ENCODE results near the gene AMN.
"Not testable (repeated sequence)": the region's sequence is repeated elsewhere in the genome, so short reads cannot be mapped to it uniquely, and the experiment has no call there.

AMN gene

DNA sequence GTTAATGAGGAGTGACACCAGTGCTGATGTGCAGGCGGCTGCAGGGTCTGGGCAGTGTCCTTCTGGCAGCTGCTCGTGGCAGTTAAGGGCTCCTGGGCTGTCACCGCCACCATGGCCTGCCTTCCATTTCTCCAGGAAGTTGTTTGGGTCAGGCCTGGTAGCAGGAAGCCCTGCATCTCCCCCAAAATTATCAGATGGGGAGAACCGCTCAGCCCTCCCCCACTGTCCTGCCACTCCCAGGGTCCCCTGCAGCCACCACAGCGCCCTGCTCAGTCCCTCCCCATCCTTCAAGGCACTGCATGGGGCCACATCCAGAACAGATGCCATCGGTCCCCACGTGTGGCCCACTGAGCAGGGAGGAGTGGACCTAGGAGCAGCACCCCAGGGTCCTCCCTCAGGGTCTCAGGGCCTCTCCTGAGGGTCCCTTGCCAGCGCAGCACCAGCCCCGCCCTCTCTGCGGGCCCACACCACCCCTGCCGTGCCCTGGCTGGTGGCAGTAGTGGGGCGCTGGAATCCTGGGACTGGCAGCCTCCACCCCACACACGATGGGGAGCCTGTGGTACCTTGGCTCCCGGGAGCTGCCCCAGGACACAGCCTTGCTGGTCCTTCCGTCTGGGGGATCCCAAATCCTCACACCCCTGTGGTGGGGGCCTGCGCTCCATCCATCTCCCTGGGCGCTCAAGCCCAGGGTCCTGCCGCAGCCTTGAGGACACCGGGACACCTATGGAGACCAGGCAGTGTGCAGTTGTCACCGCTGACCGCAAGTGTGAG, 10.3 kb upstream of the AMN start:
- DNase-seq (ENCODE audit: low read depth in 2 of 2), result no peak

DNA sequence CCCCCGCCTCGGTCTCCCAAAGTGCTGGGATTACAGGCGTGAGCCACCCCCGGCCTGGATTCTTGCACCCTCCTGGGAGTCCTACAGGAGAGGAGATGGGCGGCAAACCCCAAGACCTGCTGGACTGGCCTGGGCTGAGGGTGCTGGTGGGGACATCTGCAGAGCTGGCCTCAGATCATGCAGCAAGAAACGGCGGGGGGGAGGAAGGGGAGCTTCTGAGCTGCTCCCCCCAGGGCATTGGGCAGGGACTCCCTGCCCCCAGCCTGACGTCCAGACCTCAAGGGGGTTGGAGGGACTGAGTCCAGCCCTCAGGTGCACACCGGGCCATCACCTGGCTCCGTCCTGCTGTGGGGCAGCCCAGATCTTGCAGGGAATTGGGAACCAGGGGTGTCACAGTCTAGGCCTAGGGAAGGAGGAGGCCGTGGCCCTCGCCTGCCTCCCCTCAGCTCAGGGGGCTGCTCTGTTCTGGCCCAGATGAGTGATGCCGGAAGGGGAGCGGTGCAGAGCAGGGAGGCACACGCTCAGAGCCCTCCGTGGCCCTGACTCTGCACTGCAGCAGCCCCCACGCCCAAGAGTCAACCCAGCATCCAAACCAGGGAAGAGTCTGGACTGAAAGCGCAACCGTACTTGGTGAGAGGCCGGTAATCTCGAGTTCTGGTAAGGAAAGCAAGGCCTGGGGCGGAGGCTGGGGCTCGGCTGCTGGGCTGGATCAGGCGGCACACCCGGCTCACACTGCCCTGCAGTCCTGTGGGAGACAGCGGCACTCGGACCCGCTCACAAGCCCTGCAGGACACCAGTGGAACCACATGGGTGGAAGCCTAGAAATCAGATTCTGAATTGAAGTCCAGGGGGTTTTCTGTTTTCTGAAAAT, 8.9 kb upstream of the AMN start:
- no peak for DNase-seq (ENCODE audit: low read depth in 2 of 2)

DNA sequence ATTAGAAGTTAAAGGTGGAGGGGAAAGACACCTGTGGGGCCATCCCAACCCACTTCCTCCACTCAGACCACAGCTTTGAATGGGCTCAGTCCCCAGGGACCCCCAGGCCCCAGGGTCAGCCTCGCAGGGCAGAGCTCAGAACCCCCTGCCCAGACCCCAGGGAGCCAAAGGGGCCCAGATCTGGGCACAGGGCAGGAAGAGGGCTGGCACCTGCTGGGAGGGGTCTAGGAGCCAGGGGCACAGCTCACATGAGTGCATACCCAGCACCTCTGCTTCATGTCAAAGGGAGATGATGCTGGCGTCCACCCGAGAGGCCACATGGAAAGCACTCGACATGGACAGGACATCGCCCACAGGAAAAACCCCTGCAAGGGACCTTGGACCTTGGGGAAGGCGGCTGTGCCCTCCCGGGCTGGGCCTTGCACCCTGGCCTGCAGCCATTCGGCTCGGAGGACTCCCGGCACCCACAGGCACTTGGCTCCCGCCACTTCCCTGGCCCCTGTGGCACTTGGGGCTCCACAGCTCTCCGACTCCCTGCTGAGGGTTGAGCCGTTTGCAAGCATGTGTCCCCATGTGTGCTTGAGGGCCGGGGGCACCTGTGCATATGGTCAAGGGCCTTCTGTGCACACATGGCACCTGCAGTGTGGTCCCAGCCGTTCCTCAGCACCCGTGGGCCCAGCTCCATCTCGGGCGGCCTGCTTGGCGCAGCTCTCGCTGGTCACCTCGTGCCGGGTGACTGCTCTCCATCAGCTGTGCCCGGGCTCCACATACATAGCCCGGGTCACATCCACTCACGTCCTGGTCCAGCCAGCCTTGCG, 7.8 kb upstream of the AMN start:
- DNase-seq (ENCODE audit: low read depth in 2 of 2), result no peak

DNA sequence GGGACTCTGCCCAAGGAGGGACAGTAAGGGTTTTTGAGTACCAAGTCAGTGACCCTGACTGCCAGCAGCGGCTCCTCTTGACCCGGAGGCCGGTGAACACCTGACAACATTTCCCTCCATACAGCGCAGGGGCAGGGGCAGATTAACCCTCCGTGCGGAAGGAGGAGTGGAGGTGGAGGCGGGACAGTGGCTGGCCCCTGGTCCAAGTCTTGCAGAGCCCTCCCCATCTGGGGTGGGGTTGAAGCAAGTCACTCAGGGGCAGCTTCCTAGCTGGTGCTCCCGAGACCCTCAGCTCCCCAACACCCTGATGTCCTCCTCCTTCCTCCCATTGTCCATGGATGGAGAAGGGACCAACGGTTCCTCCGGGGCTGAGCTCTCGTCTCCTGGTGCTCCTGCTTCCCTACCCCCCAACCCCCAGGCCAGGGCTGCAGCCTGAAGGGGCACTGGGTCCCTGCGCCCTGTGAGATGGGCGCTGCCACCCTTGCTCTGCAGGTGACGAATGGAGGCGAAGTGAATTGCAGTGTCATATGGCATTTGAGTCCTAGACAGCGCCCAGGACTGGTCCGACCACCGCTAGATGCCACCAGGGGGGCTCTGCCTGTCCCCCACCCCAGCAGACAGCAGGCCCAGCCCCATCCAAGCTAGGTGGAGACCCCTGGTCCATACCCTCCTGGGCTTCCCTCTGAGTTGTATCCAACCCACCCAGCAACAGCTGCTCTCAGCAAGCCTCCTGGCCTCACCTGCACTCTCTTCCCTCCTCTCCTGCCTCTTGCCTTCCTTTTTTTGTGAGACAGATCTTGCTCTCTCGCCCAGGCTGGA, 7.0 kb upstream of the AMN start:
- DNase-seq (ENCODE audit: low read depth in 2 of 2), result no peak

DNA sequence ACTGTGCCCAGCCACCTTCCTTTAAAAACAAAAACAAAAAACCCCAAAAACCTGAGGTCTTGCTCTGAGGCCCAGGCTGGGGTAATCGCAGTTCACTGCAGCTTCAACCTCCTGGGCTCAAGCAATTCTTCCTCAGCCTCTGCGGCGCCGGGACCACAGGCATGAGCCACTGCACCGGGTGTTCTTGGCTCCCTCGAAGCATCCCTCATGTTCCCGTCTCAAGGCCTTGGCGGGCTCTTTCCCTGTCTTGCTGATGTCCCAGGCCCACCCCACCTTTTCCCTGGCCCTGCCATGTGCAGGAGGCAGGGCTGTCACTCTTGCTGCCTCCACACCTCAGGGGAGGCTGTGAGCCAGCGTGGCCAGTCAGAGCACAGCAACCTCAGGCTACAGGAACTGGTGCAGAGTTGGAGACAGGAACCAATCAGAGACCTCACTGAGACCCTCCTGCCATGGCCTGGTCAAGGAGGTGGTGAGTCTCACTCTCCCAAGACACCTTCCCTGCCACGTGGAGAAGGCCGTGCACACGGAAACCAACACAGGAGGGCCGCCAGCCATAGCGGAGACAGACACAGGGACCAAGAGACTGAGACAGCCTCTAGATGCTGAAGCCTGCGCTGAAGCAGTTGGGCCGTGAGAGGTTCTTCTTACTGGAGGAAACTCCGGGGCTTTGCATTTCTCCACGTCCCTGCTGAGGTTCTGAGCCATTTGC, 6.0 kb upstream of the AMN start:
- no peak for DNase-seq (ENCODE audit: low read depth in 2 of 2)

DNA sequence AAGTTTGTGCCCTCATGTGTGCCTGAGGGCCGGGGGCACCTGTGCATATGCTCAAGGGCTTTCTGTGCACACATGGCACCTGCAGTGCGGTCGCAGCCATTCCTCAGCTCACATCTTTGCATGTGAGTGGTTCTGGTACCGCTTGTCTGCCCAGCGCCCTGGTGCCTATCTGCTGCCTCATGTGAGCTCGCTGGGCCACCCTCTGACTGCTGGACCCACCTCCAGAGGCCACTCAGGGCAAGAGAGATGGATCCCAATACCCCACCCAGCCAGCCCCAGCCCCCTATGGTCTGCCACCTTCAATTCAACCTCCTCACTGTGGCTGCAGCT, 5.4 kb upstream of the AMN start:
- no peak for DNase-seq (ENCODE audit: low read depth in 2 of 2)

DNA sequence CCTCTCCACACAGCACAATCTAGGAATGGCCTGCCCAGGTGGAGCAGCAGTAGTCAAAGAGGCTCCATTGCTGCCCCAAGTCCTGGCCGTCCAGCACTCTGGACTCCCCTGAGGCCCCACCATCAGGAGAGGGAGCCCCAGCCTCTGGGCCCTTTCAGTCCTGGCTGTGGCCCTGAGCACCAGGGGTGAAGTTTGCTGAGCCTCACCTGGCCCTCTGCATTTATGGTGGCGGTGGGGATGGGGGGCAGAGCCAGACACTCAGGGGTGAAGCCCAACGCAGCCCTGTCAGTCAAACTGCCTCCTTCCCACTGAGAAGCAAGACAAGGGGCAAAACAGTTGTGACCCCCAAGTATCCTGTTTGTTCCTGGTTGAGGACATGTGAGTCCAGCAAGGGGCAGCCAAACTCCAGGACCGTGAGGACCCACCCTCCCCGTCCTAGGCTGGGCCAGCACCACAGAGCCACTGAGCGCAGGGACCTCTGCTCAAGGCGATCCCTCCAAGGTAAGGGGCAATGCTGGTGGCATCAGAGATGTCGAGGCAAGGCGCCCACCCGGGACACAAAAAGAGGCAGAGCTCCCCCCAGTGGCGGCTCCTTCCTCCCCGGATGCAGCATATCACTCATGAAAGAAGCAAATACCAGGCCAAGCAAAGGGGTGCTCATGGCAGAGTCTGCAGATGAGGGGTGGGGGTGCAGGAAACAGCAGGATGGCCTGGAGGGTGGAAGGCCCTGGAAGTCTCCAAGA, 4.8 kb upstream of the AMN start:
- DNase-seq (ENCODE audit: low read depth in 2 of 2), result peak; percentile 27 to 41

DNA sequence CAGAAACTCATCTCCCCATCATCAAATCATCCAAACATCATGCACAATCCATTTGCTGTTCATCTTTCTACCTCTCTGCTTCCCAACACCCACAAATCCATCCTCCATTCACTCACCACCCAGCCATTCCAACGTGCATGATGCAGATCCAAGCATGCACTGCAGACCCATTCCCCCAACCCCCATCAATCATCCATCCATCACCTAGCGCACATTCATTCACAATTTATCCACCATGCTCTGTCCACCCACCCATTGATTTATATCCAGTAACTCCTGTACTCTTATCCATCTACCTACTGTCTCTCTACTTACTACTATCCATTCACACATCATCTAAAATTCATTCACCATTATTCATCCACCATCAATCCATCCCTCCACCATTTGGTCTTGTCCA, 4.0 kb upstream of the AMN start:
- DNase-seq (ENCODE audit: low read depth in 2 of 2), result no peak

DNA sequence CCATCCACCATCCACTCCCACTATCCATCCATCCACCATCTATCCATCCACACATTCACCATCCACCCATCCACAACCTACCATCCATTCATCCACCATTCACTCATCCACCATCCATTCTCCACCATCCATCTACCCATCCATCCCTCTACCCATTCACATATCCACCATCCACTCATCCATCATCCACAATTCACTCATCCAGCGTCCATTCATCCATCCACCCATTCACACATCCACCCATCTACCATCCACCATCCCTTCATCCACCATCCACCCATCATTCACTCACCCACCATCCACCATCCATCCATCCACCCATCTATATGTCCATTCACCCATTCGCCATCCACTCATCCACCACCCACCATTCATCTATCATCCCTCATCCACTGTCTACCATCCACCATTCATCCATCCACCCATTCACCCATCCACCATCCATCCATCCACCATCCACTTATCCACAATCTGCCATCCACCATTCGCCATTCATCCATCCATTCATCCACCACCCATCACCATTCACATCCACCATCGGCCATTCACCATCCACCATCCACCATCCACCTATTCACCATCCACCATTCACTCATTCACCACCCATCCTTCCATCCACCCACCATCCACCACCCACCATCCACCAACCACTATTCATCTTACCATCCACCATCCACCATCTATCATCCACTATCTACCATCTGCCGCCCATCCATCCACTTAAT, 2.0 kb upstream of the AMN start:
- DNase-seq (ENCODE audit: low read depth in 2 of 2), result no peak

DNA sequence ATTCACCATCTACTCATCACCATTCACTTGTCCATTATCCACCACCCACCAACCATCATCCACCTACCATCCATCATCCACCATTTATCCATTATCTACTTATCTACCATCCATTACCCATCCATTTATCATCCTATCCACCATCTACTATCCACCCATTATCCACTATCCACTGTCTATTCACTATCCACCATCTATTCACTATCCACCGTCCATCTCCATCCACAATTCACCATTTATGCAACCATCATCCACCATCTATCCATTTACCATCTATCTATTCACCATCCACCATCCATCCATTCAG, 1.5 kb upstream of the AMN start:
- DNase-seq (ENCODE audit: low read depth in 2 of 2), result no peak

DNA sequence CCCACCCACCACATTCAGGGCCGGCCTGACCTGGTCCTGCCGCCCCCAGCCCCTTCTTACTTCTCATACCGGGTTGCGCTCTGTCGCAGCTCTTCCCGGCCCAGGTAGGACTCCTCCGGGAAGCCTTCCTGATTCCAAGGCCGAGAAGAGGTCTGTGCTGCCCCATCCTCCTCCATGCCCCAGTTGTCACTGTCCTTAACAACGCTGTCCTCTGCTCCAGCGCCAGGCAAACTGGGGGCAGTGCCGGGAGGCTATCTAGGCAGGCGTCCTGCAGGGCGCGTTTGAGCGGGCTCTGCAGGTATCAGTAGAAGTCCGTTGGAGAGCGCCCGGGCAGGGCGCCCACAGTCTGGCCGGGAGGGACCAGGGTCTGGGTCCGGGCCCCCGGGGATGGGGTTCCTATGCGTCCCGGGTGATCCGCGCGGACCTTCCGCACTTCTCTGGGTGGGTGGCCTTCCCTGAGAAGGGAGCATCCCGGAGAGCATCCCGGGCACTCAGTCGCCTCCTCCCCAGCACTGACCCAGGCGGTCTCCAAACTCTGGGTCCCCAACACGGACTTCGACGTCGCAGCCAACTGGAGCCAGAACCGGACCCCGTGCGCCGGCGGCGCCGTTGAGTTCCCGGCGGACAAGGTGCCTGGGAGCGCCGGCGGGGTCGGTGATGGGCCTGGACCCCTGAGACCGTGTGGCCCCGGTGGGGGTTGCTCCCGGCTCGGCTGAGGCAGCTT, 900 bp downstream of the AMN start:
- DNase-seq (ENCODE audit: low read depth in 2 of 2), result no peak

DNA sequence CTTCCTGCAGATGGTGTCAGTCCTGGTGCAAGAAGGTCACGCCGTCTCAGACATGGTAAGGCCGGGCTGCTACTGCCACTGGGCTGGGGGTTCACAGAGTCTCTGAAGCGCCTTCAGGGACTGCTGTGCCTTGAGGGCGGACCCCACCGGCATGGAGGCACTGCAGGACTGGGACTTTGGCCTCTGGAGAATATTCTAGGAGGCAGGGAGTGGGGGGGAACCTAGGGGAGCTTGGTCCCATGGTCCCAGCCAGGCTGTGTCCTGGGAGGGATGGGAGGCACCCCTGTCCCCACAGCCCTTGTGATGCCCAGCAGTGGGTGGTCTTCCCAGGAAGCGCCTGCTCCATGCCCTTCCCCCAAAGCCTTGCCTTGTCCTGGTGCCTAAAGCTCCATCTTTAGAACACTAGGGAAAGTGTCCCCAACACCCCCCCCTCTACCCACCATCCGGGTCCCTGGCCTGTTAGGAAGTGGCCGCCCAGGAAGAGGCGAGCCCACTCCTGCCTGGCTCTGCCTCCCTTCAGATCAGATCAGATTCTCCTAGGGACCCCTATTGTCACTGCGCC, 1.5 kb downstream of the AMN start:
- DNase-seq (ENCODE audit: low read depth in 2 of 2), result no peak

DNA sequence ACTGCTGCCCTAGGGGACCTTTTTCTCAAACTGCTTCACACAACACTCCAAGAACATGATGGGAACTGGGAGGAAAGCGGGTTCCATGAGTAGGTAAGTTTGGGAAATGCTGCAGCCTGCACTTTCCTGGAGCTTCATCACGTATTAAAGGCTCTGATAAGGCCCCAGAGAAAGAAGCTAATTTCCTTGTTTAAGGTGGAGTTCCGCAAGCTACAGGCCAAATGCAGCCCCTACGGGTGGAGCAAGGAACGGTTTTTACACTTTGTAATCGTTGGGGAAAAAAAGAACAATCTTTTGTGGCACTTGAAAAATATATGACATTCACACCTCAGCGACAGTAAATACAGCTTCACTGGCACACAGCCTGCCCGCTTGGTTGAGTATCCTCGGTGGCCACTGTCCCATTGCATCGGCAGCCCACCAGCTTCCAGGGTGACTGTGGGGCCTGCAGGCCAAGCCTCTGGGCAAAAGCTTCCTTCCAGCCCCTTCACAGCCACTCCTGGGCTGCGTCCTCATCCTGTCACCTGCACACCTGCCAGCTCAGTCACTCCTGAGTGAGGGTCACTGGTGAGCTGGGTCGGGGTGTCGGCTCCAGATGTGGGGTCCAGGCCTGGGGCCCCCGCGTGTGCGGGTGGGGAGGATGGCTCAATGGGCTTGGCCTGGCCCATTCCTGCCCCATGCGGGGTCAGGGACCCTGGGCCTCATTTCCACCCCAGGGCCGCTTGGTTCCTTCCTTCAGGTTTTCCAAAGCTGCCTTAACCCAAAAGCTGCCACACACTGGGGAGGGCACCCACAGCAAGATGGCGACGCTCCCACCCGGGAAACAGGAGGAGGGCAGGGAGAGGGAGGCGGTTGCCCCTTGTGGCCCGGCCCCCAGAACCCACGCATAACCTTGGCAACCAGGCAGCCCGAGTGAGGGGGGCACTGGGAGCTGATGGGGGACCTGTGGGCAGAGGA, 2.4 kb downstream of the AMN start:
- no peak for DNase-seq (ENCODE audit: low read depth in 2 of 2)

DNA sequence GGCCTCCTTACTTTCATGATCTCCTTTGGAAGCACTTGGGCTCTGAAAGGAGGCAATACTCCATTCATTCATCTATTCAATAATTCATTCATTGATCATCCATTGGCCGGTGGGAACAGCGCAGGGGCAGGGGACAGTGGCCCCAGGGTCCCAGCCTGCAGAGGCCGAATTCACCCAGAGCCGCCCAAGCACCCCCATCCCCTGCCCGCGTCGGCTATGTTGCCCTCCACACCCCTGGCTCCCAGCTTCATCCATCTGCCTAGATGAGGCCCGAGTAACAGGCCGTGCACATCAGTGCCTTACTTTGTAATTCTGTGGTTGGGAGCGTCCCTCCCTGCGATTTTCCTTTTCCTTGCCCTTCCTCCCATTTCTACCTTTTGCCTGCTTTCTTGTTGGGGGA, 3.2 kb downstream of the AMN start:
- DNase-seq (ENCODE audit: low read depth in 2 of 2), result no peak

DNA sequence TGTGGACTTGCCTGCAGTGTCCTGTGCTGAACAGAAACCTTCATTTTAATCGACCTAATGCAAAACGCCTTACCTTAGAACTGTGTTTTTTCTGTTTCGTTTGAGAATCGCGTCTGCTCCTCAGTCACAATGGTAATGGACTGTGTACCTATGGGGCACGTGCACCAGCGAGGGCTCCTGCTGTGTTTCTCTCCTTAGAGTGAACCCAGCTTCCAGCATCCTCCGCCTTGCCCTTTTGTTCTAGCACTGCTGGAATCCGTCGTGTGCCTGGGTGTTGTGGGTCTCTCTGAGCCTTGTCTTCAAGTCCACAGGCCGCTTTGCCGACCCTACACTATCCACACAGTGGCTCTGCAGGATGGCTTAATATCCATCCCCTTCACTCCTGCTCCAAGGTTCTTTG, 3.6 kb downstream of the AMN start:
- DNase-seq (ENCODE audit: low read depth in 2 of 2), result no peak

DNA sequence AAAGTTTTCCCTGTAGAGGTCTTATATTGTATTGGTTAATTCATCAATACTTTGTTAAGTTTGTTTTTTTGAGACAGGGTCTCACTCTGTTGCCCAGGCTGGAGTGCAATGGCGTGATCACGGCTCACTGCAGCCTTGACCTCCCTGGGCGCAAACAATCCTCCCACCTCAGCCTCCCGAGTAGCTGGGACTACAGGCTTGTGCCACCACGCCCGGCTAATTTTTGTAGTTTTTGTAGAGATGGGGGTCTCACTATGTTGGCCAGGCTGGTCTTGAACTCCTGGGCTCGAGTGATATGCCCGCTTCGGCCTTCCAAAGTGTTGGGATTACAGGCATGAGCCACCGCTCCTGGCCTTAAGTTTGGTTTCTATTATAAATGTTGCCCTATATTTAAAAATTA, 4.4 kb downstream of the AMN start:
- DNase-seq (ENCODE audit: low read depth in 2 of 2), result not testable (repeated sequence)

DNA sequence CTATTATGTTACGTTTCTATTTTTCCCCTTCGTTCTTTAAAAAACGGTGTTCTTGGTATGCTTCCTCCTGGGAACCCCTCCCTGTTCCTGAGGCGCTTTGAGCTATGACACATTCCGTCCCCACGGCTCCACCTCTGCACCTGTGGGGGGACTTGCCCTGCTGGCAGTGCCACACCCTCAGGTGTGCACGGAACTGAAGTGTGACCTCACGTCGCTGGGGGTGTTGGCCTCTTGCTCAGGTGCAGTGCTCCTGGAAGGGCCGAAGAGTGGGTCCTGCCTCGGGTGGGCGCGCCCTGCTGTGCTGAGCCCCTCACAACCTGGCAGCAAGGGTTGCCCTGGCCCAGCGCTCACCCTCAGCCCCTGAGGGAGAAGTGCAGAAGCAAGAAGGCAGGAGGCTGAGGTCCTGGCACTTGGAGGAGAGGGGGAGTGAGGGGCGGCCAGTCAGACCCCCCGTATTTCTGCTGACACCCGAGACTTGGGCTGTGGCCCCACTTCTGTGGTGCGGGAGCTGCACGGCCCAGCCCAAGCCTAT, 4.9 kb downstream of the AMN start:
- DNase-seq (ENCODE audit: low read depth in 2 of 2), result no peak

Measured in stimulated activated CD8-positive, alpha-beta memory T cell treated with anti-CD3 and anti-CD28 coated beads, Interleukin-15, amount 100 ng/mL, for 48 hours (primary cell).